ENCODE results near the gene DUOXA2. TPM values are rescaled to one million over a fixed set of nuclear protein-coding genes. Genes with fewer than 3 reads are reported as not detected.

The DUOXA2 gene
- total RNA-seq, 1 donor from 2014 or later: not detected

DNA sequence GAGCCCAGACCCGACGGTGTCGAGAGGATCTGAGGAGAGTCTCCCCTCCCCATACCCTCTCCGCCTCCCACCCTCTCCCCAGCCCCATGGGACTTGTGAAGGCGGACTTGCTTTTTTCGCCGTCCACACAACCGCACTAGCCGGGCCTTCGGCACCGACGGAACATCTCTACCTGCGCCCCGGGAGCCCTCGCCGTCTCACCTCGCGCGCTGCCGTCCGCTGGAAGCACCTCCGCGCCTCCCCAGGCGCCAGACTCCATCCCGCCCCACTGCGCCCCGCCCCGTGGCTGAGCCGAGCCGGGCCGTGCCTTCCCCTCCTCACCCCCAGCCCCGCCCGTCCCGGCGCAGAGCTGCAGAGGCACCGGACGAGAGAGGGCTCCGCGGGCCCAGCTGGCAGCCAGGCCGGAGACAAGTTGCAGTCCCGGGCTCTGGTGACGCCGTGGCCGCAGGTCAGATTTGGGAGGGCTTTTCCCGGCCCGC lies 15.6 kb downstream of the DUOXA2 start, which contains the start of the genes DUOX1 and DUOXA1:
Gene DUOX1, plus strand, starts transcription at position 344 of the 479 bp plus-strand sequence. CDS start 1,973 bp downstream, outside the sequence.
Gene DUOXA1, minus strand, starts transcription at position 229 of the 479 bp plus-strand sequence. CDS start 6,865 bp downstream, outside the sequence.
- TF ChIP-seq, protein P1, sequence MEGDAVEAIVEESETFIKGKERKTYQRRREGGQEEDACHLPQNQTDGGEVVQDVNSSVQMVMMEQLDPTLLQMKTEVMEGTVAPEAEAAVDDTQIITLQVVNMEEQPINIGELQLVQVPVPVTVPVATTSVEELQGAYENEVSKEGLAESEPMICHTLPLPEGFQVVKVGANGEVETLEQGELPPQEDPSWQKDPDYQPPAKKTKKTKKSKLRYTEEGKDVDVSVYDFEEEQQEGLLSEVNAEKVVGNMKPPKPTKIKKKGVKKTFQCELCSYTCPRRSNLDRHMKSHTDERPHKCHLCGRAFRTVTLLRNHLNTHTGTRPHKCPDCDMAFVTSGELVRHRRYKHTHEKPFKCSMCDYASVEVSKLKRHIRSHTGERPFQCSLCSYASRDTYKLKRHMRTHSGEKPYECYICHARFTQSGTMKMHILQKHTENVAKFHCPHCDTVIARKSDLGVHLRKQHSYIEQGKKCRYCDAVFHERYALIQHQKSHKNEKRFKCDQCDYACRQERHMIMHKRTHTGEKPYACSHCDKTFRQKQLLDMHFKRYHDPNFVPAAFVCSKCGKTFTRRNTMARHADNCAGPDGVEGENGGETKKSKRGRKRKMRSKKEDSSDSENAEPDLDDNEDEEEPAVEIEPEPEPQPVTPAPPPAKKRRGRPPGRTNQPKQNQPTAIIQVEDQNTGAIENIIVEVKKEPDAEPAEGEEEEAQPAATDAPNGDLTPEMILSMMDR (IDR thresholded peaks at IDR 0.05; ENCODE audit: unreplicated experiment): no peak
- Mint-ChIP-seq H3K36me3 (ENCODE audit: insufficient read depth) (peaks cover under 1% of the 10 kb centered on the region), H3K4me3 (ENCODE audit: low read depth) (peak within 1 kb of the TSS; percentile 42), H3K27me3 (peaks cover 90% of the 10 kb centered on the region), H3K9me3 (ENCODE audit: low read depth) (no peaks in the 10 kb centered on the region), H3K27ac (no peak within 1 kb of the TSS), H3K4me1 (ENCODE audit: low read depth) (peaks cover 6% of the 10 kb centered on the region)
- DNase-seq (ENCODE audit: low spot score, unreplicated experiment): no peak

DNA sequence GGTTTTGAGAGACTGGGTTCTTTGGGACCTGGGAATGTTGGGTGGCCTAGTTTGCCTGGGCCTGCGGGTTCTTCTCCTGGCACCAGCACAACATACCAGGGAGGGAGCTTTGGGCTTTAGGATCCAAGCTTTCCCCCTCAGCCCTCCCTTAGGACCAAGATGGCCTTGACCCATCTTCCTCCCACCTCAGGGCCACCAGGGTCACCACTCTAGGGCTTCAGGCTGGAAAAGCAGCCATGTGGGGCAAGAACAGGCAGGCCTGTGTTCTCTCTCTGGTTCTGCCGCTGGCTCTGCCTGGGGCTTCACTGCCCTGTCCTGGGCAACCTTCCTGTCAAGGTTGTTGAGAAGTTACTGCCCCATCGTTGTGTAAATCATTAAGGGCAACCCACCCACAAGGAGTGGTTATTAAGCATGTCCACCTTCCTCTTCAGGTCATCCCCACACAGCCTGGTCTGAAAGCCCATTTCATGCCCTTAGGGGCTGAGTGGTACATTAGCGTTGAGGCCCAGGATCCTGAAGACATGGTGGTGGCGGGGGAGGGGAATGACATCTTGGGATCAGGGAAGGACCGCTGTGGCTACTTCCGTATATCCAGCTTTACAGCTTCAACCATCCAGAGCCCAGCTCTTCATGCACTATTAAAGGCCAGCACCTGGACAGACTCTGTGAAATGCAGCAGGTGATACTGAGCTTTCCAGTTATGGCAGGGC lies 16.3 kb downstream of the DUOXA2 start:
- H3K4me3 Mint-ChIP-seq (ENCODE audit: low read depth): peak overlapping the region; percentile 42

DNA sequence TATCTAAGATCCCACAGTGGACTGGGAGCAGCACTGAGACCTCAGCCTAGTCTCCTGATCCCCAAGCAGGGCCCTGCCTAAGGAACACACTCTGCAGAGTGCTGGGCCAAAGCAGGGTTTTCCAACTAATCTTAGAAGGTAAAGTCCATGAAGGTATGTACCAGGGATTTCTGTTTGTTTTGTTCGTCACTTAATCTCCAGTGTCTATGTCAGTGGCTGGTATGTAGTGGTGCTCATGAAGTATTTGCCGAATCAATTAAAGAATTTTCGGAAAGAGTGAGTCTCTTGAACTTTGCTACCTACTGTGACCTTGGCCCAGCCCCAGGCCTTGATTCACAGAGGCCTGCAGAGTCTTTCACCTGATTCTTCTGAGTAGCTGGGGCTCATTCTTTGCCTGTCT lies 17.4 kb downstream of the DUOXA2 start:
- Mint-ChIP-seq H3K4me1 (ENCODE audit: low read depth) (peaks cover 7% of the 10 kb centered on the region), H3K4me3 (ENCODE audit: low read depth) (no peak overlapping the region), H3K27me3 (peaks cover 81% of the 10 kb centered on the region), H3K9me3 (ENCODE audit: low read depth) (no peaks in the 10 kb centered on the region), H3K36me3 (ENCODE audit: insufficient read depth) (peaks cover 1% of the 10 kb centered on the region), H3K27ac (no peak overlapping the region)
- no peak for DNase-seq (ENCODE audit: low spot score, unreplicated experiment)
- TF ChIP-seq, protein P1 (IDR thresholded peaks at IDR 0.05; ENCODE audit: unreplicated experiment): no peak

More for the DNA sequence above, 16.3 kb downstream of the DUOXA2 start:
- TF ChIP-seq, protein P1 (IDR thresholded peaks at IDR 0.05; ENCODE audit: unreplicated experiment): no peak
- Mint-ChIP-seq H3K4me1 (ENCODE audit: low read depth) (peaks cover 7% of the 10 kb centered on the region), H3K27me3 (peaks cover 86% of the 10 kb centered on the region), H3K27ac (no peak overlapping the region), H3K9me3 (ENCODE audit: low read depth) (no peaks in the 10 kb centered on the region), H3K36me3 (ENCODE audit: insufficient read depth) (peaks cover 1% of the 10 kb centered on the region)
- no peak for DNase-seq (ENCODE audit: low spot score, unreplicated experiment)

DNA sequence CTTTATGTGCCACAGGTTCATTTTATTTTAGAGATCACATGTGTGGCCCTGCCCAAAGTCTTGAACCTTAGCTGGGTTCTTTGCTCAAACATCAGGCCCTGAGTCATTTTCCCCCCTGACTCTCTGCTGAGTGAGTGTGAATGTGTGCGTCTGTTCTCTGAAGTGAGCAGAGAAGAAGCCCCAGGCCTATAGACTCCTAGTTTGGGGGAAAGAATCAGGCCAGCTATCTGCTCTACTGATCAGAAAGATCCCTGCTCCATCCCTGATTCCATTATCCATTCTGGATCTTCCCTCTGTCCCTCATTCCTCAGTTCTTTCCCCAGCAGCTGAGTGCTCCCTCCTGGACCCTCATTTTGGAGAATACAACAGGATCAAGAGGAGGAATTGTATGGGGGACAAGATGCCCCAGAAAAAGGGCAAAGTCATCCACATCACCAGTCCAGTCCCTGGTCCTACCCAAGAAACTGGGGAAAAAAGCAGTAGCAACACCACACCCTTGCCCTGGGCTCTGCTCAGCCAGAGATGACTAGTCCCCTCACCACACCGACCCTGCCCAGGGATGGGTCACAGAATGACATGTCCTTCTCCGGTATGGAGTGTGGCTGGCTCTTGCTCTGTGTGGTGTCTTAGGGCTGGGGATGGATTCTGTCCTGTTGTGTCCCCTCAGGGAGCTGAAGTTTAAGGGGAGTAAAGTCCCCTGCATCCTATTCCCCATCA lies 18.9 kb downstream of the DUOXA2 start:
- Mint-ChIP-seq H3K4me1 (ENCODE audit: low read depth) (peaks cover 7% of the 10 kb centered on the region), H3K27ac (no peak overlapping the region), H3K9me3 (ENCODE audit: low read depth) (no peaks in the 10 kb centered on the region), H3K4me3 (ENCODE audit: low read depth) (no peak overlapping the region), H3K27me3 (peaks cover 79% of the 10 kb centered on the region), H3K36me3 (ENCODE audit: insufficient read depth) (peaks cover 1% of the 10 kb centered on the region)
- TF ChIP-seq, protein P1 (IDR thresholded peaks at IDR 0.05; ENCODE audit: unreplicated experiment): no peak
- no peak for DNase-seq (ENCODE audit: low spot score, unreplicated experiment)

DNA sequence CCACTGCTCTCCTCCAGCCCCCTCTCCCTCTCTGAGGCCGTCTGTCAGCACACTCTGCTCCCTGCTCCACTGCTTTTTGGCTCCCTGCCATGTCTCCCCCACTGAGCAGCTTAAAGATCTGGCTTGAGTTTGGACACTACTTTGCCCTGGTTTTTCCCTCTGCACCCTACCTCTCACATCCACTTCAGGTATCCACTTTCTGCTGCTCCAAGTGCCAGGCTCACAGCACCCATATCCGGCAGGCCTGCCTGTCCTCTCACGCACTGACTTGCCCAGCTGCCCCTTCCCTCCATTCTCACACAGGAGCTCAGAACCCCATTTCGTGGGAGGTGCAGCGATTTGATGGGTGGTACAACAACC lies 19.4 kb downstream of the DUOXA2 start:
- H3K4me3 Mint-ChIP-seq (ENCODE audit: low read depth): no peak overlapping the region
- DNase-seq (ENCODE audit: low spot score, unreplicated experiment): no peak

More for the DNA sequence above, 19.4 kb downstream of the DUOXA2 start:
- Mint-ChIP-seq H3K4me1 (ENCODE audit: low read depth) (peaks cover 5% of the 10 kb centered on the region), H3K9me3 (ENCODE audit: low read depth) (no peaks in the 10 kb centered on the region), H3K27me3 (peaks cover 73% of the 10 kb centered on the region), H3K27ac (no peak overlapping the region), H3K36me3 (ENCODE audit: insufficient read depth) (peaks cover 1% of the 10 kb centered on the region)
- TF ChIP-seq, protein P1 (IDR thresholded peaks at IDR 0.05; ENCODE audit: unreplicated experiment): no peak
